ENCODE data around the gene PTPN9. TPM values are rescaled to one million over a fixed set of nuclear protein-coding genes. Genes with fewer than 3 reads are reported as not detected.
"Not testable (repeated sequence)": the region's sequence is repeated elsewhere in the genome, so short reads cannot be mapped to it uniquely, and the experiment has no call there.

Gene PTPN9
- total RNA-seq, 1 donor from 2014 or later: 42.0 TPM

DNA sequence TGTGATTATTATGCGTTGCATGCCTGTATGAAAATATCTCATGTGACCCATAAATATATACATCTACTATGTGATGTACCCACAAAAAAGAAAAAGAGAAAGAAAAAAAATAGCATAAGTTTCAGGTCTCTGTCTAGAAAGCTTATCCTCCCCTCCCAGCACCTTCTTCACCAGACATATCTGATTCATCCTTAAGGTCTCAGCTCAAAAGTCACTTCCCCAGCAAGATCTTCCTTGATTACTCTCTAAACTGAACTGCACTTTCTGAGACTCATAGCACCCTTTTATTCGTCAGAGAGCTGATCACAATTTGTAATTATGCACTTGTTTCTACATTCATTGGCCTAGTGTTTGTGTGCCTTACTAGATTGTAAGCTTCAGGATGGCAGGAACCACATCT lies 11.1 kb upstream of the PTPN9 start:
- Mint-ChIP-seq H3K36me3 (ENCODE audit: low read depth) (peaks cover 6% of the 10 kb centered on the region), H3K27ac (ENCODE audit: unreplicated experiment) (no peak overlapping the region), H3K9me3 (no peaks in the 10 kb centered on the region), H3K4me1 (peaks cover 7% of the 10 kb centered on the region), H3K27me3 (ENCODE audit: low read depth) (no peaks in the 10 kb centered on the region), H3K4me3 (no peak overlapping the region)
- TF ChIP-seq, protein P1, sequence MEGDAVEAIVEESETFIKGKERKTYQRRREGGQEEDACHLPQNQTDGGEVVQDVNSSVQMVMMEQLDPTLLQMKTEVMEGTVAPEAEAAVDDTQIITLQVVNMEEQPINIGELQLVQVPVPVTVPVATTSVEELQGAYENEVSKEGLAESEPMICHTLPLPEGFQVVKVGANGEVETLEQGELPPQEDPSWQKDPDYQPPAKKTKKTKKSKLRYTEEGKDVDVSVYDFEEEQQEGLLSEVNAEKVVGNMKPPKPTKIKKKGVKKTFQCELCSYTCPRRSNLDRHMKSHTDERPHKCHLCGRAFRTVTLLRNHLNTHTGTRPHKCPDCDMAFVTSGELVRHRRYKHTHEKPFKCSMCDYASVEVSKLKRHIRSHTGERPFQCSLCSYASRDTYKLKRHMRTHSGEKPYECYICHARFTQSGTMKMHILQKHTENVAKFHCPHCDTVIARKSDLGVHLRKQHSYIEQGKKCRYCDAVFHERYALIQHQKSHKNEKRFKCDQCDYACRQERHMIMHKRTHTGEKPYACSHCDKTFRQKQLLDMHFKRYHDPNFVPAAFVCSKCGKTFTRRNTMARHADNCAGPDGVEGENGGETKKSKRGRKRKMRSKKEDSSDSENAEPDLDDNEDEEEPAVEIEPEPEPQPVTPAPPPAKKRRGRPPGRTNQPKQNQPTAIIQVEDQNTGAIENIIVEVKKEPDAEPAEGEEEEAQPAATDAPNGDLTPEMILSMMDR (conservative IDR thresholded peaks at IDR 0.05): no peak
- DNase-seq (ENCODE audit: low read depth, low spot score): no peak

DNA sequence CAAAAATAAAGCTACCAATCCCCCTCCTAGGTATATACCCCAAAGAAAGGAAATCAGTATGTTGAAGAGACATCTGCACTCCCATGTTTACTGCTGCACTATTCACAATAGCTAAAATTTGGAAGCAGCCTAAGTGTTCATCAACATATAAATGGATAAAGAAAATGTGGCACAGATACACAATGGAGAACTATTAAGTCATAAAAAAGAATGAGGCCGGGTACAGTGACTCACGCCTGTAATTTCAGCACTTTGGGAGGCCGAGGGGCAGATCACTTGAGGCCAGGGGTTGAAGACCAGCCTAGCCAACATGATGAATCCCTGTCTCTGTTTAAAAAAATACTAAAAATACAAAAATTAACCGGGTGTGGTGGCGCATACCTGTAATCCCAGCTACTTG lies 10.0 kb upstream of the PTPN9 start:
- H3K4me3 Mint-ChIP-seq: no peak overlapping the region
- H3K9me3 Mint-ChIP-seq: no peaks in the 10 kb centered on the region
- H3K4me1 Mint-ChIP-seq: peaks cover 9% of the 10 kb centered on the region
- no peaks in the 10 kb centered on the region for H3K27me3 Mint-ChIP-seq (ENCODE audit: low read depth)
- TF ChIP-seq, protein P1 (conservative IDR thresholded peaks at IDR 0.05): no peak
- H3K27ac Mint-ChIP-seq (ENCODE audit: unreplicated experiment): no peak overlapping the region
- H3K36me3 Mint-ChIP-seq (ENCODE audit: low read depth): peaks cover 6% of the 10 kb centered on the region
- DNase-seq (ENCODE audit: low read depth, low spot score): no peak

DNA sequence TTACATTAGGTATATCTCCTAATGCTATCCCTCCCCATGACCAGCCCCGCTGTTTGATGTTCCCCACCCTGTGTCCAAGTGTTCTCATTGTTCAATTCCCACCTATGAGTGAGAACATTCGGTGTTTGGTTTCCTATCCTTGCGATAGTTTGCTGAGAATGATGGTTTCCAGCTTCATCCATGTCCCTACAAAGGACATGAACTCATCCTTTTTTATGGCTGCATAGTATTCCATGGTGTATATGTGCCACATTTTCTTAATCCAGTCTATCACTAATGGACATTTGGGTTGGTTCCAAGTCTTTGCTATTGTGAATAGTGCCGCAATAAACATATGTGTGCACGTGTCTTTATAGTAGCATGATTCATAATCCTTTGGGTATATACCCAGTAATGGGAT lies 7.3 kb upstream of the PTPN9 start:
- H3K4me1 Mint-ChIP-seq; H3K36me3 Mint-ChIP-seq (ENCODE audit: low read depth); H3K4me3 Mint-ChIP-seq; H3K27me3 Mint-ChIP-seq (ENCODE audit: low read depth); H3K27ac Mint-ChIP-seq (ENCODE audit: unreplicated experiment); H3K9me3 Mint-ChIP-seq; DNase-seq (ENCODE audit: low read depth, low spot score): not testable (repeated sequence)

DNA sequence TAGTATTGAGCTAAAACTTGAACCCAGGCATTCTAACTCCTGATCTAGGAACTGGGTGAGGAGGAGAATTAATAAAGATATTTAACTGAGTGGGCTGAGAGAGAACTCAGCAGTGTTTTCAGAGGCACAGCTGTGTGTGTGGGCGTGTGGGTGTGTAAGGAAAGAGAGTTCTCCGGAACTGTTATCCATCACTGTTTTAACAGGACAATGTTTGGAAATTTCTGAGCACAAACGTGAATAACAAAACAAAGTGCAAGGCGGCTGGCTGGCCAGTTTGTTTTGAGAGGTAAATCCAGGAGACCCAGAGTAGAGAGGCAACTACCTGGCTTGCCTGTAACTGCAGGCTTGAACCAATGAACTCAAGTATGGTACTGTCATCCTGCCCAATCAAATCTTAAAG lies 5.0 kb upstream of the PTPN9 start:
- TF ChIP-seq, protein P1 (conservative IDR thresholded peaks at IDR 0.05): no peak
- Mint-ChIP-seq H3K36me3 (ENCODE audit: low read depth) (peaks cover 6% of the 10 kb centered on the region), H3K4me3 (no peak overlapping the region), H3K27ac (ENCODE audit: unreplicated experiment) (no peak overlapping the region), H3K4me1 (peaks cover 13% of the 10 kb centered on the region), H3K27me3 (ENCODE audit: low read depth) (no peaks in the 10 kb centered on the region), H3K9me3 (no peaks in the 10 kb centered on the region)
- no peak for DNase-seq (ENCODE audit: low read depth, low spot score)

DNA sequence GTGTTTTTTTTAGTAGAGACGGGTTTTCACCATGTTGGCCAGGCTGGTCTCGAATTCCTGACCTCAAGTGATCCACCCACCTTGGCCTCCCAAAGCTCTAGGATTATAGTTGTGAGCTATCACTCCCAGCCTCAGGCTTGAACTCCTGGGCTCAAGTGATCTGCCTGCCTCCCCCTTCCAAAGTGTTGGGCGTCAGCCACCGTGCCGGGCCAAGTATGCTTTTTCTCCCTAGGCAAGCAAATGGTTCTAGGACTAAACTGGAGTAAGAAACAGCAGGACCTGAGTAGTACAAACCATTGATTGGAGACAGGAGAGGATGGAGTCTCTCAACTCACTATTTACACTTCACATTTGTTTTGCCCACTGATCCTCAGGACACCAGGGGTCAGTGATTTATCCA lies 4.6 kb upstream of the PTPN9 start:
- Mint-ChIP-seq H3K4me3 (no peak overlapping the region), H3K27me3 (ENCODE audit: low read depth) (no peaks in the 10 kb centered on the region), H3K9me3 (no peaks in the 10 kb centered on the region), H3K36me3 (ENCODE audit: low read depth) (peaks cover 6% of the 10 kb centered on the region), H3K27ac (ENCODE audit: unreplicated experiment) (no peak overlapping the region), H3K4me1 (peaks cover 13% of the 10 kb centered on the region)
- TF ChIP-seq, protein P1 (conservative IDR thresholded peaks at IDR 0.05): no peak
- no peak for DNase-seq (ENCODE audit: low read depth, low spot score)

DNA sequence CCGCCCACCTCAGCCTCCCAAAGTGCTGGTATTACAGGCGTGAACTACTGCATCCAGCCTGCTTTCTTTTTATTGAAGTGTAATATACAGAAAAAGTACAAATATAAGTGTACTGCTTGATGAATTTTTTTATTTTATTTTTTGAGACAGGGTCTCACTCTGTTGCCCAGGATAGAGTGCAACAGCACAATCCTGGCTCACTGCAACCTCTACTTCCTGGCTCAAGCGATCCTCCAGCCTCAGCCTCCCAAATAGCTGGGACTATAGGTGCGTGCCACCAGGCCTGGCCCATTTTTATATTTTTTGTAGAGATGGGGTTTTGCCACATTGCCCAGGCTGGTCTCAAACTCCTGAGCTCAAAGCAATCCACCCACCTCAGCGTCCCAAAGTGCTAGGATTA lies 3.8 kb upstream of the PTPN9 start:
- not testable (repeated sequence) for H3K36me3 Mint-ChIP-seq (ENCODE audit: low read depth); DNase-seq (ENCODE audit: low read depth, low spot score); H3K9me3 Mint-ChIP-seq; H3K4me3 Mint-ChIP-seq; H3K27ac Mint-ChIP-seq (ENCODE audit: unreplicated experiment); H3K27me3 Mint-ChIP-seq (ENCODE audit: low read depth)
- H3K4me1 Mint-ChIP-seq: peaks cover 15% of the 10 kb centered on the region

Data from neural crest cell (in vitro differentiated cells).